Measurements from ENCODE around the gene NDUFB10.

The NDUFB10 gene

GRCh38 chr16:1975432-1976215, 16.3 kb downstream of the NDUFB10 start:
- no peak for DNase-seq (ENCODE audit: low read depth)
- no peak for TF ChIP-seq CTCF (IDR thresholded peaks at IDR 0.05; ENCODE audit: insufficient read depth, low read depth, low read length, missing control alignments)
- no peak overlapping the region for H3K4me3 ChIP-seq (ENCODE audit: low read length)

GRCh38 chr16:1976216-1976520, 16.8 kb downstream of the NDUFB10 start:
- no peak for DNase-seq (ENCODE audit: low read depth)
- no peak for TF ChIP-seq CTCF (IDR thresholded peaks at IDR 0.05; ENCODE audit: insufficient read depth, low read depth, low read length, missing control alignments)
- no peak overlapping the region for H3K4me3 ChIP-seq (ENCODE audit: low read length)

- no peak for TF ChIP-seq CTCF (IDR thresholded peaks at IDR 0.05; ENCODE audit: insufficient read depth, low read depth, low read length, missing control alignments)
- H3K4me3 ChIP-seq (ENCODE audit: low read length) = no peak overlapping the region
- DNase-seq (ENCODE audit: low read depth) = no peak
Observed at GRCh38 chr16:1976951-1977874, 17.9 kb downstream of the NDUFB10 start.

- no peak for DNase-seq (ENCODE audit: low read depth)
- no peak for TF ChIP-seq CTCF (IDR thresholded peaks at IDR 0.05; ENCODE audit: insufficient read depth, low read depth, low read length, missing control alignments)
- no peak overlapping the region for H3K4me3 ChIP-seq (ENCODE audit: low read length)
Observed at GRCh38 chr16:1977875-1978268, 18.5 kb downstream of the NDUFB10 start.

- TF ChIP-seq CTCF (IDR thresholded peaks at IDR 0.05; ENCODE audit: insufficient read depth, low read depth, low read length, missing control alignments) = no peak
- DNase-seq (ENCODE audit: low read depth) = no peak
- peak overlapping the region; percentile 42 for H3K4me3 ChIP-seq (ENCODE audit: low read length)
Observed at GRCh38 chr16:1978476-1979120, 19.3 kb downstream of the NDUFB10 start.

- TF ChIP-seq CTCF (IDR thresholded peaks at IDR 0.05; ENCODE audit: insufficient read depth, low read depth, low read length, missing control alignments) = no peak
- peak overlapping the region; percentile 46 for H3K4me3 ChIP-seq (ENCODE audit: low read length)
- peak; percentile 97 for DNase-seq (ENCODE audit: low read depth)
Observed at GRCh38 chr16:1979271-1980029, 20.1 kb downstream of the NDUFB10 start.
